GM18861 (cell line): ENCODE data around the gene GPBP1.
A peak's percentile ranks its signal among the peaks of the same experiment; 100 is the strongest.

Experiments used
- ATAC-seq: cut with Tn5 transposase; IDR thresholded peaks from one replicate; pipeline ENCODE4 v1.9.1; 2021; ENCODE audit not compliant: unreplicated experiment

Gene GPBP1

GRCh38 chr5:57209316-57210040 lies 35.6 kb downstream of the GPBP1 start:
- no peak for ATAC-seq

DNA sequence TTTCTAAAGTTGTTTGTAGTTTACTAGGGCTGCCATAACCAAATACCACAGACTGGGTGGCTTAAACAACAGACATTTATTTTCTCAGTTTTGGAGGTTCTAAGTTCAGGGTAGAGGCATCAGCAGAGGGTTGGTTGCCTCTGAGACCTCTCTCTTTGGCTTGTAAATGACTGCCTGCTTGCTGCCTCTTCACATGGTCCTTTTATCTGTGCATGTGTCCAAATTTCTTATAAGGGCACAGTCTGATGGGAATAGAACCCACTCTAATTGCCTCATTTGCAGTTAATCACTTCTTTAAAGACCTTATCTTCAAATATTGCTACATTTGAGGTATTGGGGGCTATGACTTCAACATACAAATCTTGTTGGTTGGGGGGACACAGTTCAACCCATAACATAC lies 36.8 kb downstream of the GPBP1 start:
- ATAC-seq = no peak

GRCh38 chr5:57211039-57211438 lies 37.2 kb downstream of the GPBP1 start:
- no peak for ATAC-seq

DNA sequence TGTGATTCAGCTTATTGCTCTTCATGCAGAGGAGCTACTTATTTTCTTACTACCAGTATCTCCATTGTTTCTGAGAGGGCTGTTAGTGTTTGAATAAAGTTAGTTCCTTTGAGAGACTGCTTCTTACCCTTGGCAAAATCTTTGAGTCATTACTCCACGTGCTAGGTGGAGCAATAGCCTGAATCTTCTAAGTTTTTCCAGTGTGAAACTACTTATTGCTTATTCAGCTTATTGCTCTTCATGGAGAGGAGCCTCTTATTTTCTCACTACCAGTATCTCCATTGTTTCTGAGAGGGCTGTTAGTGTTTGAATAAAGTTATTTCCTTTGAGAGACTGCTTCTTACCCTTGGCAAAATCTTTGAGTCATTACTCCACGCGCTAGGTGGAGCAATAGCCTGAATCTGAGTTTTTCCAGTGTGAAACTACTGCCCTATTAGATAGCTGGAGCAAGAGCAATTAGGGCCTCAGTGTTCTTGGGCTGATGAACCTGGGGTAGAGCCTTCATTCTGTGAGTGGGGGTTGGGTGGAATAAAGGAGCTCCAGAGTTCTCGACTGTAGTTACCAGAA lies 41.9 kb downstream of the GPBP1 start:
- ATAC-seq = no peak

GRCh38 chr5:57216714-57217113 lies 42.9 kb downstream of the GPBP1 start:
- no peak for ATAC-seq

DNA sequence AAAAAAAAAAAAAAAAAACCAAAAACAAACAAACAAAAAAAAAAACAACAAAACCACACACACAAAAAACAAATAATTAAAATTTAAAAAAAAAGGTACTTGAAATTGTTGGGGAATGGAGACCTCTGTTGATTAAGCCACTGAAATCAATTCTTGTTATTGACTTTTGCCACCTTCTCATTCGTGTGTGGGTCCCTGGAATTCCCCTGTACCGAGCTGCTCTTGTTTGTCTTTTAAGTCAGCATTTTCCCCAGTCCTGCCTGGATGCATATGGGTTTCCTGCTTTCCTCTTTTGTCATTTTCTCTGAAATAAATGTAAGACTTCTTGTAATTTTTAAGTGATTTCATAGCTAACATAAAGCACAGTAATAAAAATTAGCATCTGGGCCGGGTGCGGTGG lies 45.5 kb downstream of the GPBP1 start:
- ATAC-seq = no peak

- ATAC-seq = peak; percentile 58
Observed at GRCh38 chr5:57221049-57221568, 47.2 kb downstream of the GPBP1 start.

GRCh38 chr5:57225553-57225952 lies 51.7 kb downstream of the GPBP1 start:
- no peak for ATAC-seq

DNA sequence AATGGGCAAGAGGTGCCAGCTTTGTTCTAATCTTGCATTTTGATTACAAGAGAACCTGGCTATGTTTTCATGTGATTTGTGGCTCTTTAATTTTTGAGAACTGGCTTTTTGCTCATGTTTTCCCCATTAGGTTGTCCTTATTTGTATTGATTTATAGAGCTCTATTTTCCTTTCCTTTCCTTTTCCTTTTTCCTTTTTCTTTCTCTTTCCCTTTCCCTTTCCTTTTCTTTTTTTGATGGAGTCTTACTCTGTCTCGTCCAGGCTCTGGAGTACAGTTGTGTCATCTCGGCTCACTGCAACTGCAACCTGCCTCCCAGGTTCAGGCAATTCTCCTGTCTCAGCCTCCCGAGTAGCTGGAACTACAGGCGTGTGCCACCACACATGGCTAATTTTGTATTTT lies 55.5 kb downstream of the GPBP1 start:
- ATAC-seq = no peak

DNA sequence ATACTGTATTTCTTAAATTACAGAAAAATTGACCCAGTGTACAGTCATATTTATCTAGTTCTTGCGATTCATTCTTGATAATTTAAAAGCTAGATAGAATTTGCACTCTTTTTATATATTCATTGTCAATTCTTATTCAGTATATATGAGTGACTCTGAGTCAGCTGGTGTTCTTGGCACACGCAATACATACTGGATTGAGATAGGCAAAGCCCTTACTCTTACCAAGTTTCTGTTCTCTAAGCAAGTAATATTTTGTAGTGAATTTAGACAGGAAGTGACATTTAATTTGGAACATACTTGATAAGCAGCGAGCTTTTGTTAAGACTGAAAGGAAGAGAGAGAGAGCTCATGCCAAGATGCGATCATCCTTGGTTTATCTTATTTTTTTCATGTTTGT lies 57.7 kb downstream of the GPBP1 start:
- ATAC-seq = no peak

GRCh38 chr5:57232293-57233033 lies 58.6 kb downstream of the GPBP1 start:
- ATAC-seq = no peak

DNA sequence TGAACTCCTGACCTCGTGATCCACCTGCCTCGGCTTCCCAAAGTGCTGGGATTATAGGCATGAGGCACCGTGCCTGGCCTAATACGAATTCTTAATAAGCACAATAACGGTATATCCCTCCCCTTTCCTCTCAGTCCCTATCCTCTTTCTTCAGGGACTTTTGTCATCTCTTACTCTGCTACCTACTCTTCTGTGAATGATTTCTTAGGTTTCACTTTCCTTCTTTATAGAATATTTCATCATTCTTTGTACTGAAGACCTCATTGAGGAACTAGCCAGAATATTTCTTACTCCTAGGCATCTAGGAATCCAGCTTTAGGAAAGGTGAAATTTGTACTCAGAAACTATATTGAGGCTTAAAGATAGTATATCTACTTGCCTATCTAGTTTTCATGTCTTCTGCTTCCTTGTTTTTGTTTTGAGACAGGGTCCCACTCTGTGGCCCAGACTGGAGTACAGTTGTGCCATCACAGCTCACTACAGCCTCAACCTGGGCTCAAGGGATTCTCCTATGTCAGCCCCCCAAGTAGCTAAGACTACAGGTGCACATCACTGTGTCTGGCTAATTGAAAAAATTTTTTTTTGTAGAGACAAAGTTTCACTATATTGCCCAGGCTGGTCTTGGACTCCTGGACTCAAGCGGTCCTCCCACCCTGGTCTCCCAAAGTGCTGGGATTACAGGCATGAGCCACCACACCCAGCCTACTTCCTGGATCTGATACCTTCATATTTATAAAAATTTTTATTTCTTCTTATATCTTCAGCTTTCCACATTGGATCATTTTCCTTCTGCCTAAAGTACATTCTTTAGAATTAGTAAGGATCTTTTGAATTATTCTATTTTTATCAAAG lies 69.7 kb downstream of the GPBP1 start:
- peak; percentile 86 for ATAC-seq

DNA sequence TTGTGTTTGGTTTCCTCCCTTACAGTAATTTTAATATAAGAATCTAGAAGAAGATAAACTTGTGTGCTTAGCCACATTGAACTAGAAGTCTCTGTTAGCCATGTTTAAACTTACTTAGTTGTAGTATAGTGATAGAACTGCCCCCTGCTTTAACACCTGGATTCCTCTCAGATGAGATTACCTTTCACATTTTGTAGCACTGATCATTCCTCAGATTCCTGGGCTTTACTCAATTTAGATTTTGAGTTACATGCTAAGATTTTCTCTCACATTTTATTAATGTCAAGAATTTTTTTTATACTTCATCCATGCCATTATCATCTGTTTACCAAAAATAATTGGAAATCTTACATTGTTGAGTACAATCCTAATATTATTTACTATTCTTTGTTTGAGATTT lies 70.5 kb downstream of the GPBP1 start:
- ATAC-seq = no peak

DNA sequence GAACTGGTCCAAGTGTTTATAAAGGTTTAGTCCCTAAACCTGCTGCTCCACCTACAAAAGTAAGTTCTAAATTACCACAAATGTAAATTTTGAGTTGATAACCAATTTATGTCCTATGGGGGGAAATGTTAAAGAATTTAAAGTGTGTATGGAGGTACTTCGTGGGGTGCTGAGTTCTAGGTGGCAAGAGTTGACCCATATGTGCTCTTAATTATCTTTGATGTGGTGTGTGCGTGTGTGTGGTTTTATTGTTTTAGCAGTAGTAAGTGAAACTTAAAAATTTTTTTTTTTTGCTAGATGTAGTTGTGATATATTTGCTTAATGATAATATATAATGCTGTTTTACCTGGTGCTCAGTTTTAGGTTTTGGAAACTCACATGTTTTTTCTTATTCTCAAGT lies 72.6 kb downstream of the GPBP1 start:
- ATAC-seq = no peak

GRCh38 chr5:57247765-57248164 lies 73.9 kb downstream of the GPBP1 start:
- no peak for ATAC-seq

DNA sequence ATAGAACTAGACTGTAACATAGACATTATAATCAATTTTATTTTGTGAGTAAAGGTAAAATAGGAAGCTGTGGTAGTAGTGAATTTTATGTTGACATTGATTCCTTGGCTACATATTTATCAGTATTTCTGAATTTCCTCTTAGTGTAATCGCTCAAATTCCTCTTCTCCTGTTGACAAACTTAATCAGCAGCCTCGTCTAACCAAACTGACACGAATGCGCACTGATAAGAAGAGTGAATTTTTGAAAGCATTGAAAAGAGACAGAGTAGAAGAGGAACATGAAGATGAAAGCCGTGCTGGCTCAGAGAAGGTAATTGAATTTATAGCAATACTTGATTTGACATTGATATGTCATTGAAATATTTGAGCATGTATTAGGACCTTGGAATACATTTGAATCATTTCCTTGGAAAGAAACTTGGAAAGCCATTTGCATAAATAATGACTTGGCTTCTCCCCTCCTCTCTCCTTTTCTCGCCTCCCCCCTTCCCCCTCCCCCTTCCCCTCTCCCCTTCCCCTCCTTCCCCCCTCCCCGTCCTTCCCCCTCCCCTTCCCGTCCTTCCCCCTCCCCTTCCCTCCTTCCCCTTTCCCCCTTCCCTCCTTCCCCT lies 75.5 kb downstream of the GPBP1 start:
- no peak for ATAC-seq

DNA sequence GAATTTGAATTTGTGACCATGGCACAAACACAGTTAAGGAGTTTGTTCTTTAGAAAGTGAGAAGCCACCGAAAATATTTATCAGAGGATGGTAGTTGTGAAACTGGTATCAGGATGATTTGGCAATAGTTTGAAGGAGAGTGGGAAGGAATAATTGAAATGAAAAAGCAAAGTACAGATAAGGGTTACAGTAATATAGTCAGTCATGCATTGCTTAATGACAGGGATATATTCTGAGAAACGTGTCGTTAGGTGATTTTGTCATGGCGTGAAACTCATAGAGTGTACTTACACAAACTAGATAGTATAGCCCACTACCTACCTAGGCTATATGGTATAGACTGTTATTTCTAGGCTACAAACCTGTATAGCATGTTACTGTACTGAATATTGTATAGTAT lies 84.2 kb downstream of the GPBP1 start:
- ATAC-seq = no peak

GRCh38 chr5:57258943-57259342 lies 85.1 kb downstream of the GPBP1 start:
- ATAC-seq = no peak

DNA sequence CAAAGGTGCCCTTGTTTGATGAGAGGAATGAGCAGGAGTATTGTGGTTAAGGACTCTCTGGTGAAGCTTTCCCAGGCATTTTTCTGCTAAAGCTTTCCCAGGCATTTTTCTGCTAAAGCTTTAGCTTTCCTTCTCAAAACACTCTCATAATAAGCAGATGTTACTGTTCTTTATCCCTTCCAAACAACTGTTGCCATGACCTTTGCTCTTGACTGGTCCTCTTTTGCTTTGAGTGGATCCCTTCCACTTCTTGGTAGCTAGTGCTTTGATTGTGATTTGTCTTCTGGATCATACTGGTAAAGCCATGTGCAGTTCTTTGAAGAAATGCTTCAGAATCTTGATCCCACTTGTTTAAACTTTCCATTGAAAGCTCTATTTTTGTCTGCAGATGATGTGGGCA lies 85.8 kb downstream of the GPBP1 start:
- ATAC-seq = no peak

- no peak for ATAC-seq
Observed at GRCh38 chr5:57262541-57262940, 88.7 kb downstream of the GPBP1 start.

GRCh38 chr5:57267805-57268204 lies 93.9 kb downstream of the GPBP1 start:
- no peak for ATAC-seq
